Breast epithelium (tissue), 3 donors: ENCODE data around the gene DCLK1.

ENCODE experiments used
- POLR2A ChIP-seq: fragments of 450-650 bp; IDR thresholded peaks from one replicate; pipeline ENCODE4 v1.6.1; 2016; ENCODE audit warnings: antibody characterized with exemption, mild to moderate bottlenecking, moderate library complexity
- POLR2AphosphoS5 ChIP-seq, 3 donors: sonication (generic); formaldehyde crosslinking; IDR thresholded peaks; one replicate each; pipeline ENCODE4 v1.6.1; 2017; ENCODE audit warnings: antibody characterized with exemption in 3 of 3
- TF ChIP-seq, protein P1 (sequence below), 3 donors: fragments of 450-650 bp; IDR thresholded peaks; one replicate each; pipeline ENCODE4 v1.5.1; 2016 to 2017; ENCODE audit warnings: antibody characterized with exemption in 3 of 3, mild to moderate bottlenecking in 3 of 3, moderate library complexity in 3 of 3

DNA sequence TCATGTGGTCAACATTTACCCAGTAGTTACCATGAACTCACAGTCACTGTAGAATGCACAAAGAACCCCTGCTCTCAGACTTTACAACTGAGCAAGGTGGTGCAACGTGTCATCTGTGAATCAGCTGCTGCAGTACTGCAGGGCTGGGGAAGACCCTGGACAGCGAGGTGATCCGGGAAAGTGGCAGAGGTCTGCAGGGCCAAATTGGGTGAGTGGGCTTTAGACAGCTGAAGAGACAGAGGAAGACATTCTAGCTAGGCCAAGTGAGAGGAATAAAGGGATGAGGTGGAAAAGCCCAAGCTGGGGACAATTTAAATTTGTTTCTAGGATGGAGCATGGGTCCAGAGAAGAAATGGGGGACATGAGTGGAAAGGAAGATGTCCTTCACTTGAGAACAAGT is 270.5 kb downstream of the DCLK1 start:
- TF ChIP-seq, protein P1, sequence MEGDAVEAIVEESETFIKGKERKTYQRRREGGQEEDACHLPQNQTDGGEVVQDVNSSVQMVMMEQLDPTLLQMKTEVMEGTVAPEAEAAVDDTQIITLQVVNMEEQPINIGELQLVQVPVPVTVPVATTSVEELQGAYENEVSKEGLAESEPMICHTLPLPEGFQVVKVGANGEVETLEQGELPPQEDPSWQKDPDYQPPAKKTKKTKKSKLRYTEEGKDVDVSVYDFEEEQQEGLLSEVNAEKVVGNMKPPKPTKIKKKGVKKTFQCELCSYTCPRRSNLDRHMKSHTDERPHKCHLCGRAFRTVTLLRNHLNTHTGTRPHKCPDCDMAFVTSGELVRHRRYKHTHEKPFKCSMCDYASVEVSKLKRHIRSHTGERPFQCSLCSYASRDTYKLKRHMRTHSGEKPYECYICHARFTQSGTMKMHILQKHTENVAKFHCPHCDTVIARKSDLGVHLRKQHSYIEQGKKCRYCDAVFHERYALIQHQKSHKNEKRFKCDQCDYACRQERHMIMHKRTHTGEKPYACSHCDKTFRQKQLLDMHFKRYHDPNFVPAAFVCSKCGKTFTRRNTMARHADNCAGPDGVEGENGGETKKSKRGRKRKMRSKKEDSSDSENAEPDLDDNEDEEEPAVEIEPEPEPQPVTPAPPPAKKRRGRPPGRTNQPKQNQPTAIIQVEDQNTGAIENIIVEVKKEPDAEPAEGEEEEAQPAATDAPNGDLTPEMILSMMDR (IDR thresholded peaks at IDR 0.05): no peak
- TF ChIP-seq POLR2A (no peak), POLR2AphosphoS5 (IDR thresholded peaks at IDR 0.05) (no peak)
